OCI-LY1 (cell line): ENCODE data around the gene CMTM7.

Experiments
- H2AFZ ChIP-seq: fragments of 200-600 bp; sonication (generic), shearing (Covaris generic); 2 replicates; pipeline ENCODE4 v1.6.0; 2014; ENCODE audit warnings: antibody characterized with exemption, mild to moderate bottlenecking, low read length
- H3F3A ChIP-seq: fragments of 200-600 bp; sonication (generic), shearing (Covaris generic); 2 replicates; pipeline ENCODE4 v1.6.0; 2014; ENCODE audit warnings: mild to moderate bottlenecking, antibody characterized with exemption, low read length, moderate library complexity; ENCODE audit not compliant: insufficient read depth
- H3K27ac ChIP-seq: fragments of 200-600 bp; sonication (generic); 2 replicates; pipeline ENCODE4 v1.5.1; 2014; ENCODE audit warnings: low read length, mixed run types, mild to moderate bottlenecking, low read depth; ENCODE audit not compliant: poor library complexity, severe bottlenecking
- H3K27me3 ChIP-seq: fragments of 200-600 bp; sonication (generic); 2 replicates; pipeline ENCODE4 v1.6.0; 2014; ENCODE audit warnings: antibody characterized with exemption, mild to moderate bottlenecking, low read length, moderate library complexity; ENCODE audit not compliant: insufficient read depth
- H3K36me3 ChIP-seq: fragments of 200-600 bp; sonication (generic); 2 replicates; pipeline ENCODE4 v1.6.1; 2014; ENCODE audit warnings: mild to moderate bottlenecking, antibody characterized with exemption, low read length, moderate library complexity, mixed read lengths; ENCODE audit not compliant: insufficient read depth
- H3K4me1 ChIP-seq: fragments of 200-600 bp; sonication (generic); 2 replicates; pipeline ENCODE4 v1.5.1; 2014; ENCODE audit warnings: mild to moderate bottlenecking, low read length, moderate library complexity; ENCODE audit not compliant: insufficient read depth, severe bottlenecking
- H3K4me2 ChIP-seq: fragments of 200-600 bp; sonication (generic), shearing (Covaris generic); 2 replicates; pipeline ENCODE4 v1.6.1; 2014; ENCODE audit warnings: low read length
- H3K4me3 ChIP-seq: fragments of 200-600 bp; sonication (generic); 2 replicates; pipeline ENCODE4 v1.5.1; 2014; ENCODE audit warnings: low read length, low read depth, mild to moderate bottlenecking, mixed read lengths; ENCODE audit not compliant: poor library complexity, severe bottlenecking
- H3K79me2 ChIP-seq: fragments of 200-600 bp; shearing (Covaris generic); 2 replicates; pipeline ENCODE4 v1.6.1; 2016; ENCODE audit warnings: mixed run types, low read length, mixed read lengths; ENCODE audit not compliant: insufficient read depth
- H3K9ac ChIP-seq: fragments of 200-600 bp; sonication (generic), shearing (Covaris generic); 2 replicates; pipeline ENCODE4 v1.6.1; 2014; ENCODE audit warnings: mild to moderate bottlenecking, low read length, mixed read lengths
- H3K9me2 ChIP-seq: fragments of 200-600 bp; sonication (generic), shearing (Covaris generic); 2 replicates; pipeline ENCODE4 v1.6.1; 2014; ENCODE audit warnings: low read depth, mild to moderate bottlenecking, low read length, mixed read lengths
- H3K9me3 ChIP-seq: fragments of 200-600 bp; shearing (Covaris generic); 2 replicates; pipeline ENCODE4 v1.6.1; 2014; ENCODE audit warnings: low read length, mixed read lengths
- H4K20me1 ChIP-seq: fragments of 200-600 bp; sonication (generic), shearing (Covaris generic); 2 replicates; pipeline ENCODE4 v1.6.0; 2016; ENCODE audit warnings: mild to moderate bottlenecking, low read length; ENCODE audit not compliant: insufficient read depth
- EZH2 ChIP-seq: fragments of 200-600 bp; sonication (generic), shearing (Covaris generic); IDR thresholded peaks from 2 replicates; pipeline ENCODE4 v1.8.0; 2017; ENCODE audit warnings: borderline replicate concordance, mixed run types, mild to moderate bottlenecking, antibody characterized with exemption, low read length, moderate library complexity, mixed read lengths
- TF ChIP-seq, protein P1 (sequence below): fragments of 200-600 bp; sonication (generic), shearing (Covaris generic); IDR thresholded peaks from 2 replicates; pipeline ENCODE4 v1.5.1; 2017; ENCODE audit warnings: mild to moderate bottlenecking, antibody characterized with exemption, low read length, moderate library complexity, mixed read lengths

The CMTM7 gene

DNA sequence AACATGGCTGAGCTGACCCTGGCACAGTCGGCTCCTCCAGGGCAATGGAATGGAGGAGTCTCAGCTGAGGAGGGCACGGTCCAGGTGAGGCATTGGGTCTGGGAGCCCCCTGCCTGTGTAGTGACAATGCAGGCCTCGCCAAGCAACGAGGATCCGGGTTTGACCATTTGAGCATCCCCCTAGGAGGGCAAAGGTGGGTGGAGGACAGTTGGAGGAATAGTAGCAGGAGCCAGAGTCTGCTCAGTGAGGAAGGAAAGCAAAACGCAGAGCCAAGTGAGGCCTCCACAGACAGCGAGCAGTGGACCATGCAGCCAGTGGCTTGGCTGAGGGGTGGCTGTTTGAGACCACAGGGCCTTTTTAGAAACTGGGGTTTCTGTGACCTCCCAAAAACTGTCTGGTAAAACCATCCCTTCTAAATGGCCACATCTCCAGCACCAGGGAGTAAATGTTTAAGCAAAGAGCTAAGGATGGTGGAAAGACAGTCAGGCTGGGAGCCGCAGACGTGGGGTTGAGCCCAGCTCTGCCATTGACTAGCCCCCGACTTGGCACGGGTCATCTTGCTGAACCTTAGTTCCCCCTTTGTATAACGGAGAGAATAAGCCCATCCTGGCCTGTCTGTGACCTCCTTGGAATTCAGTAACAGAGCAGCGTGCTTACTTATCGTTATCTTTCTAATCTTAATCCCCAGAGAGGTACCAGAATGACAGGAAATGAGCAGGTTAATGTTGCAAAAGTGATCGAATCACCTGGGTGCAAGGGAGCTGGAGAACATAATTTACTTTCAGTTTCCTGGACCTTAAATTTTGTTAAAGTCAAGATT, 64.2 kb downstream of the CMTM7 start:
- H3K27ac ChIP-seq = no peak overlapping the region
- no peaks in the 10 kb centered on the region for H3K9me3 ChIP-seq
- H3K4me1 ChIP-seq = peaks cover 50% of the 10 kb centered on the region
- no peaks in the 10 kb centered on the region for H3K9me2 ChIP-seq
- H3K4me3 ChIP-seq = no peak overlapping the region
- H4K20me1 ChIP-seq = no peaks in the 10 kb centered on the region
- H3K9ac ChIP-seq = no peak overlapping the region
- no peaks in the 10 kb centered on the region; the same call in 1 of the 2 replicates for H3F3A ChIP-seq
- H3K4me2 ChIP-seq = no peak overlapping the region
- H2AFZ ChIP-seq = no peak overlapping the region
- H3K36me3 ChIP-seq = no peaks in the 10 kb centered on the region
- H3K27me3 ChIP-seq = no peaks in the 10 kb centered on the region
- H3K79me2 ChIP-seq = no peaks in the 10 kb centered on the region
- no peak for TF ChIP-seq EZH2
- TF ChIP-seq, protein P1, sequence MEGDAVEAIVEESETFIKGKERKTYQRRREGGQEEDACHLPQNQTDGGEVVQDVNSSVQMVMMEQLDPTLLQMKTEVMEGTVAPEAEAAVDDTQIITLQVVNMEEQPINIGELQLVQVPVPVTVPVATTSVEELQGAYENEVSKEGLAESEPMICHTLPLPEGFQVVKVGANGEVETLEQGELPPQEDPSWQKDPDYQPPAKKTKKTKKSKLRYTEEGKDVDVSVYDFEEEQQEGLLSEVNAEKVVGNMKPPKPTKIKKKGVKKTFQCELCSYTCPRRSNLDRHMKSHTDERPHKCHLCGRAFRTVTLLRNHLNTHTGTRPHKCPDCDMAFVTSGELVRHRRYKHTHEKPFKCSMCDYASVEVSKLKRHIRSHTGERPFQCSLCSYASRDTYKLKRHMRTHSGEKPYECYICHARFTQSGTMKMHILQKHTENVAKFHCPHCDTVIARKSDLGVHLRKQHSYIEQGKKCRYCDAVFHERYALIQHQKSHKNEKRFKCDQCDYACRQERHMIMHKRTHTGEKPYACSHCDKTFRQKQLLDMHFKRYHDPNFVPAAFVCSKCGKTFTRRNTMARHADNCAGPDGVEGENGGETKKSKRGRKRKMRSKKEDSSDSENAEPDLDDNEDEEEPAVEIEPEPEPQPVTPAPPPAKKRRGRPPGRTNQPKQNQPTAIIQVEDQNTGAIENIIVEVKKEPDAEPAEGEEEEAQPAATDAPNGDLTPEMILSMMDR = no peak

DNA sequence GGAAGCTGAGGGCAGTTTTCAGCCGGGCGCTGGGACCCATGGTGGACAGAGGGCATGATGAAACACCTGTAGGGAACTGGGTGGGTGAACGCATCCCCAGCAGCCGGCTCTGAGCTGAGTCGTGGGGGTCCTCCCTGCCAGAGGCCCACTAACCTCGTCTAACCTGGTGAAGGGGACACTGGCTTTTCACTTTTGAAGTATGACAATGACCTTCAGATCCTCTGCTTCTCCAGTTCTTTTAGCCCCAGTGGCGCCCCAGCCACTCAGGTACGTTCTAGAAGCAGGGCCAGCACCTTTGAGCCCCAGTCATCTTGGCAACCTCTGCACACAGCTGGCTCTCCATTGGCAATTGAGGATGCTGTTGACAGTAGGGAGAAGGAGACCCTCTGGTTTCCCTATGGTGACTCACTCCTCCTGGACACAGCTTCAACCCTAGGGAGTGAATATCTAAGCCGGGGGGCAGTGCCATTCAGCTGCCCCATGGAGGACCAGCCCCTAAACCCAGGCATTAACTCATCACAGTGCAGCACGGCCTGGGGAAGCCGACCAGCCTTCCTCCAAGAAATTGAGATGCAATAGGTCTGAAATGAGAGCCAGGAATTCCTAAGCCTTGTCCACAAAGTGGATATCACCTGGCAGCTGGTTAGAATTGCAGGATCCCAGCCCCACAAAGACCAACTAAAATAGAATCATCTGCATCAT, 64.9 kb downstream of the CMTM7 start:
- no peak overlapping the region for H3K4me3 ChIP-seq
- no peaks in the 10 kb centered on the region for H3K9me3 ChIP-seq

DNA sequence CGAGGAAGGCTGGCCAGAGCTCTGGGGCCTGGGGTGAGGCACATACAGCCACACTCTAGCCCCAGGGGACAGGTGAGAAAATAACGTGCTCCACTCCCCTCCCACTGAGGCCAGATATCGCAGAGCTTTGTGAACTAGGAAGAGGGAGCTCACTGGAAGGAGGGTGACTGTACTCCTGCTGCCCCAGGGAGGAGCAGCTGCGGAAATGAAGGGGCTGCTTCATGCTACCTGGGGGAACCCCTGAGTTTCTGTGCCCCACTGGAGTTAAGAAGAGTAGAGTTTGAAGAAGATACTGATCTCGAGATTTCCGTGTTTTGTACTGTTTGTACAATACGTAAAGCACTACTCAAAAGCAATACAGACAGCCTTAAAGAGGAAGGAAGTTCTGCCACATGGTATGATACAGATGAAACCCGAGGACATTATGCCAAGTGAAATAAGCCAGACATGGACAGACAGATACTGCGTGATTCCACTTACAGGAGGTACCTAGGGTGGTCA, 66.4 kb downstream of the CMTM7 start:
- Histone ChIP-seq H3K36me3 (no peaks in the 10 kb centered on the region), H3K9me2 (no peaks in the 10 kb centered on the region), H3K9ac (peak overlapping the region; percentile 15), H3K27me3 (no peaks in the 10 kb centered on the region), H3K4me1 (peaks cover 66% of the 10 kb centered on the region), H3K9me3 (no peaks in the 10 kb centered on the region), H3K27ac (peak overlapping the region; percentile 68), H3K4me2 (peak overlapping the region; percentile 53), H4K20me1 (no peaks in the 10 kb centered on the region), H3K4me3 (peak overlapping the region; percentile 34), H3K79me2 (no peaks in the 10 kb centered on the region), H3F3A (no peaks in the 10 kb centered on the region; the same call in 1 of the 2 replicates), H2AFZ (no peak overlapping the region)
- TF ChIP-seq, protein P1 = no peak
- no peak for TF ChIP-seq EZH2

More for the DNA sequence above, 64.9 kb downstream of the CMTM7 start:
- H4K20me1 ChIP-seq = no peaks in the 10 kb centered on the region
- no peak overlapping the region for H2AFZ ChIP-seq
- no peaks in the 10 kb centered on the region for H3K36me3 ChIP-seq
- H3K9me2 ChIP-seq = no peaks in the 10 kb centered on the region
- H3K4me1 ChIP-seq = peaks cover 57% of the 10 kb centered on the region
- H3K27me3 ChIP-seq = no peaks in the 10 kb centered on the region
- no peaks in the 10 kb centered on the region for H3K79me2 ChIP-seq
- no peak overlapping the region for H3K27ac ChIP-seq
- H3K4me2 ChIP-seq = no peak overlapping the region
- H3K9ac ChIP-seq = no peak overlapping the region
- TF ChIP-seq EZH2 = no peak
- TF ChIP-seq, protein P1 = no peak
- H3F3A ChIP-seq = no peaks in the 10 kb centered on the region; the same call in 1 of the 2 replicates
